ENCODE data around the gene ANO4. TPM values are rescaled to one million over a fixed set of nuclear protein-coding genes. Genes with fewer than 3 reads are reported as not detected.
"Not testable (repeated sequence)": the region's sequence is repeated elsewhere in the genome, so short reads cannot be mapped to it uniquely, and the experiment has no call there.

ANO4 gene
- total and polyA plus RNA-seq, 2 donors (not counting 1 experiment from before 2014, with no cell fraction given): not detected

DNA sequence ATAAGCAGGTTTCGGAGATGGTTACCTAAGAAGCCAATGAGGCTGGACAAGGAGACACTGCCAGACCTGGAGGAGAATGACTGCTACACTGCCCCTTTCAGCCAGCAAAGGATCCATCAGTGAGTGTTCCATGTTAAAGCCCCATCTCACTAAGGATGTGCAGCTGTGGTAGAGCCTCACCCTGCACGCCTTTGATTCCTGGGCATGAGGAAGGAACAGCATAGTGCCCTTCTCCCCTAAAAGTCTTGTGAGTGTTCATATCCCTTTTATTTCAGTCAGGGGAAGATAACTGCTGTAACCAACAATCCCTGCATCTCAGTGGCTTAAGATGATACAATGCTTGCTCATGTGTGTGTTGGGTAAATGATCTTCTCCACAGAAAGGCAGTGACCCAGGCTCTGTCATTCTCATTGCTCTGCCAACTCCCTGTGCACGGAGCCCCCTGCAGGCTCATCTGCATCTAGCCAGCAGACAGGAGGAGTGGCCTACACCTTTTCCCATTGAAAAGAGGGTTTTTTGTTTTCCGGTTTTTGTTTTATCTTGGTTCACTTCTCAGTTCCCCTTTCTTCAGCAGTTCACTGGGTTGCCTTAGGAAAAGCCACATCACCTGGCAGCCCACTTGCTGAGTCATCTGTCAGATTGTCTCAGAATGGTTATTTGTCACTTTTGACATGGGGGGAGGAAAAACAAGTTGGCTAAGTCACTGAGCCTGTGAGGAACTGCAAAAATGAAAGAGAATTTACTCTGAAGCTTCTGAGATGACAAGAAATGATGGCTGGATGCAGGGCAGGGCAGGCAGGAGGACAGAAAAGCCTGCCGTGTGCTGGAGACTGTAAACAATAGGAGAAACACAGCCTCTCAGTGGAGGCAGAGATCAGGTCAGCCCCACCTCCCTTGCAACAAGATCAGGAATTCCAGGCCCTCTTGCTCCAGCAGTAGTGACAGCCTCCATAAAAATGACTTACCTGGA, 193.3 kb downstream of the ANO4 start:
- Histone ChIP-seq H3K4me1 (ENCODE audit: control insufficient read depth in 2 of 2, insufficient read depth in 2 of 2, low read length in 2 of 2) (no peaks in the 10 kb centered on the region), H2AFZ (ENCODE audit: insufficient read depth, low read depth, low read length, poor library complexity, severe bottlenecking) (no peak overlapping the region), H3K4me3 (ENCODE audit: control extremely low read depth in 1 of 5, extremely low read depth in 1 of 5, insufficient read depth in 1 of 5, low read depth in 2 of 5, low read length in 4 of 5) (no peak overlapping the region), H3K79me2 (ENCODE audit: control insufficient read depth, insufficient read depth, low read length) (no peaks in the 10 kb centered on the region), H3K9ac (ENCODE audit: low read length) (no peak overlapping the region), H3K27me3 (replicated peaks in 1 of 4; ENCODE audit: control extremely low read depth in 1 of 4, control insufficient read depth in 3 of 4, insufficient read depth in 4 of 4, low read length in 3 of 4) (no peaks in the 10 kb centered on the region), H3K36me3 (replicated peaks in 1 of 2; ENCODE audit: control extremely low read depth in 1 of 2, control insufficient read depth in 1 of 2, extremely low read depth in 1 of 2, insufficient read depth in 2 of 2, low read length in 1 of 2) (no peaks in the 10 kb centered on the region), H3K27ac (ENCODE audit: low read length in 2 of 2) (no peak overlapping the region), H3K9me3 (ENCODE audit: control extremely low read depth in 1 of 3, control insufficient read depth in 2 of 3, insufficient read depth in 1 of 3, low read length in 2 of 3) (peaks cover 0 to 3% (median 0%) of the 10 kb centered on the region in 3 donors), H4K20me1 (ENCODE audit: control insufficient read depth, insufficient read depth, low read length, poor library complexity, severe bottlenecking) (no peaks in the 10 kb centered on the region), H3K4me2 (replicated peaks; ENCODE audit: low read depth, low read length, poor library complexity, severe bottlenecking) (no peak overlapping the region)
- no peaks in the 10 kb centered on the region for H3K4me1 Mint-ChIP-seq
- no peak overlapping the region for H3K27ac Mint-ChIP-seq
- POLR2A ChIA-PET: no interaction called here
- H3K27me3 Mint-ChIP-seq: peaks cover 6% of the 10 kb centered on the region
- 50% methylated on average over 2 of the region's 5 CpGs for WGBS (ENCODE audit: insufficient coverage)
- peaks cover 2% of the 10 kb centered on the region for H3K9me3 Mint-ChIP-seq (ENCODE audit: insufficient read depth)
- CTCF ChIA-PET: no interaction called here
- DNase-seq (no peak), ATAC-seq (ENCODE audit: low read depth) (no peak)
- intact Hi-C loops (cut with micrococcal nuclease): no loop called here
- no peak overlapping the region for H3K4me3 Mint-ChIP-seq
- no peak for TF ChIP-seq EZH2 (IDR thresholded peaks at IDR 0.05; ENCODE audit: borderline replicate concordance, insufficient read depth, low read depth, low read length, poor library complexity, severe bottlenecking)
- TF ChIP-seq, protein P1, sequence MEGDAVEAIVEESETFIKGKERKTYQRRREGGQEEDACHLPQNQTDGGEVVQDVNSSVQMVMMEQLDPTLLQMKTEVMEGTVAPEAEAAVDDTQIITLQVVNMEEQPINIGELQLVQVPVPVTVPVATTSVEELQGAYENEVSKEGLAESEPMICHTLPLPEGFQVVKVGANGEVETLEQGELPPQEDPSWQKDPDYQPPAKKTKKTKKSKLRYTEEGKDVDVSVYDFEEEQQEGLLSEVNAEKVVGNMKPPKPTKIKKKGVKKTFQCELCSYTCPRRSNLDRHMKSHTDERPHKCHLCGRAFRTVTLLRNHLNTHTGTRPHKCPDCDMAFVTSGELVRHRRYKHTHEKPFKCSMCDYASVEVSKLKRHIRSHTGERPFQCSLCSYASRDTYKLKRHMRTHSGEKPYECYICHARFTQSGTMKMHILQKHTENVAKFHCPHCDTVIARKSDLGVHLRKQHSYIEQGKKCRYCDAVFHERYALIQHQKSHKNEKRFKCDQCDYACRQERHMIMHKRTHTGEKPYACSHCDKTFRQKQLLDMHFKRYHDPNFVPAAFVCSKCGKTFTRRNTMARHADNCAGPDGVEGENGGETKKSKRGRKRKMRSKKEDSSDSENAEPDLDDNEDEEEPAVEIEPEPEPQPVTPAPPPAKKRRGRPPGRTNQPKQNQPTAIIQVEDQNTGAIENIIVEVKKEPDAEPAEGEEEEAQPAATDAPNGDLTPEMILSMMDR (IDR thresholded peaks at IDR 0.05): no peak

DNA sequence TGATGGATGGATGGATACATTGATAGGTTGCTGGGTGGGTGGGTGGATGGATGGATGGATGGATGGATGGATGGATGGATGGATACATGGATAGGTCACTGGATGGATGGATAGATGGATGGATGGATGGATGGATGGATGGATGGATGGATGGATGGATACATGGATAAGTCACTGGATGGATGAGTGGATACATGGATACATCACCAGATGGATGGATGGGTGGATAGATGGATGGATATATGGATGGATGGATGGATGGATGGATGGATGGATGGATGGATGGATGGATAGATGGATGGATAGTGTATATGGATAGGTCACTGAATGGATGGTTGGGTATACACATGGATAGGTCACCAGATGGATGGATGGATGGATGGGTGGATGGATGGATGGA, 194.9 kb downstream of the ANO4 start:
- CTCF ChIA-PET; H3K4me1 Mint-ChIP-seq; ATAC-seq (ENCODE audit: low read depth); H3K4me2 ChIP-seq (replicated peaks; ENCODE audit: low read depth, low read length, poor library complexity, severe bottlenecking); H3K79me2 ChIP-seq (ENCODE audit: control insufficient read depth, insufficient read depth, low read length); H3K27me3 Mint-ChIP-seq; H3K9ac ChIP-seq (ENCODE audit: low read length); H4K20me1 ChIP-seq (ENCODE audit: control insufficient read depth, insufficient read depth, low read length, poor library complexity, severe bottlenecking); H2AFZ ChIP-seq (ENCODE audit: insufficient read depth, low read depth, low read length, poor library complexity, severe bottlenecking); H3K9me3 Mint-ChIP-seq (ENCODE audit: insufficient read depth); H3K36me3 ChIP-seq (replicated peaks in 1 of 2; ENCODE audit: control extremely low read depth in 1 of 2, control insufficient read depth in 1 of 2, extremely low read depth in 1 of 2, insufficient read depth in 2 of 2, low read length in 1 of 2); intact Hi-C loops (cut with micrococcal nuclease); H3K4me3 ChIP-seq (ENCODE audit: control extremely low read depth in 1 of 5, extremely low read depth in 1 of 5, insufficient read depth in 1 of 5, low read depth in 2 of 5, low read length in 4 of 5); DNase-seq; H3K27me3 ChIP-seq (replicated peaks in 1 of 4; ENCODE audit: control extremely low read depth in 1 of 4, control insufficient read depth in 3 of 4, insufficient read depth in 4 of 4, low read length in 3 of 4); POLR2A ChIA-PET; H3K27ac Mint-ChIP-seq; H3K27ac ChIP-seq (ENCODE audit: low read length in 2 of 2); H3K4me1 ChIP-seq (ENCODE audit: control insufficient read depth in 2 of 2, insufficient read depth in 2 of 2, low read length in 2 of 2); H3K9me3 ChIP-seq (ENCODE audit: control extremely low read depth in 1 of 3, control insufficient read depth in 2 of 3, insufficient read depth in 1 of 3, low read length in 2 of 3); H3K4me3 Mint-ChIP-seq: not testable (repeated sequence)

All from B cell (primary cell).